ENCODE measurements around the gene CCDC83.

DNA sequence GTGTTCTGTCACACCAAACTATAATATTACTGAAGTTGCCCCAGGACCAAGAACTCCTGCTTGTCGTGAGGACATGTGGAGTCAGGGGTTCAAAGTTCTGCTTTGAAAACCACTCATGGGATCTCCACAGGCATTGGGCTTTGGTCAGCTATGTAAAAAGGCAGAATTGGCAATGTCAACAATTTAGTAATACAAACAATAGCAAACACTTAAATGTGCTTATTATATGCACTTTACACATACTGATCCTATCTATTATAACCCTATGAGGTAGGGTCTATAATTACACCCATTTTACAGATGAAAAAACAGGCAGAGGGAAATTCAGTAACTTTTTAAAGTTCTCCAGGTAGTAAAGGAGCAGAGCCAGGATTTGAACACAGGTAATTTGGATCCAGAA is 94.6 kb downstream of the CCDC83 start:
- no peak for TF ChIP-seq EZH2 (IDR thresholded peaks at IDR 0.05; ENCODE audit: insufficient read depth, poor library complexity, severe bottlenecking)
- no peak for TF ChIP-seq EZH2phosphoT487 (IDR thresholded peaks at IDR 0.05; ENCODE audit: insufficient read depth, low read depth)

Data from GM23248 (cell line).